Lower lobe of right lung (tissue), 2 donors: Measurements from ENCODE around the gene SNF8. TPM values are rescaled to one million over a fixed set of nuclear protein-coding genes. Genes with fewer than 3 reads are reported as not detected.

Experiments used
- ATAC-seq, 2 donors: fragments of 200-7000 bp; cut with Tn5 transposase; one replicate each; pipeline ENCODE4 v1.9.1; 2020 to 2022; ENCODE audit warnings: mild to moderate bottlenecking in 2 of 2, moderate library complexity in 2 of 2
- DNase-seq: peaks from one replicate; pipeline ENCODE4 v3.0.0-alpha.2; 2020
- H3K27ac ChIP-seq: fragments of 200-600 bp; one replicate; pipeline ENCODE4 v1.8.0; 2022
- H3K27me3 ChIP-seq: fragments of 200-600 bp; one replicate; pipeline ENCODE4 v1.8.0; 2022; ENCODE audit warnings: low read depth
- H3K36me3 ChIP-seq: fragments of 200-600 bp; one replicate; pipeline ENCODE4 v1.8.0; 2022; ENCODE audit warnings: mild to moderate bottlenecking
- H3K4me1 ChIP-seq: fragments of 200-600 bp; one replicate; pipeline ENCODE4 v1.8.0; 2022
- H3K4me3 ChIP-seq: fragments of 200-600 bp; one replicate; pipeline ENCODE4 v1.8.0; 2022; ENCODE audit warnings: mild to moderate bottlenecking
- H3K9me3 ChIP-seq: fragments of 200-600 bp; one replicate; pipeline ENCODE4 v1.8.0; 2022
- intact Hi-C: fragments of 100-400 bp; cut with DNase I; formaldehyde crosslinking; loops from one replicate; pipeline ENCODE4 v1.11.0; 2022
- total RNA-seq: library from RNA; stranded (reverse); fragmentation: NEBNext Ultra II Directional; extraction: Animal tissue kit (Norgen Biotek cat#: 25700); gene quantifications from one replicate; pipeline ENCODE4 v1.2.1, GENCODE V29; 2021
- TF ChIP-seq, protein P1 (sequence below): fragments of 200-600 bp; IDR thresholded peaks from one replicate; pipeline ENCODE4 v1.8.0; 2022; ENCODE audit warnings: antibody characterized with exemption, mild to moderate bottlenecking
- donor health status: DM: no; HTN: yes; CAD: no; lungs with severe emphysema.

Gene SNF8
- total RNA-seq, 1 donor from 2014 or later, result 76.9 TPM

DNA sequence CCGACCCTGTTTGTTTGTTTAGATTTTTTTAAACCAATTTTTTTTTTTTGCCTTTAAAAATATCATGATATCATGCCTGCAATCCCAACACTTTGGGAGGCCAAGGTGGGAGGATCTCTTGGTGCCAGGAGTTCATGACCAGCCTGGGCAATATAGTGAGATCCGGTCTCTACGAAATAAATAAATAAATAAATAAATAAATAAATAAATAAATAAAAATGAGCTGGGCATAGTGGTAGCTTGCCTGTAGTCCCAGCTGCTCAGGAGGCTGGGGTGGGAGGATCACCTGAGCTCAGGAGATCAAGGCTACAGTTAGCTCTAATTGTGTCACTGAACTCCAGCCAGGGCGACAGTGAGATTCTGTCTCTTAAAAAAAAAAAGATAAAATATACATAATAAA lies 44.5 kb upstream of the SNF8 start:
- no peak overlapping the region for H3K27ac ChIP-seq
- peaks cover 93% of the 10 kb centered on the region for H3K27me3 ChIP-seq
- H3K4me3 ChIP-seq, result no peak overlapping the region
- DNase-seq (no peak), ATAC-seq (no peak)
- TF ChIP-seq, protein P1, sequence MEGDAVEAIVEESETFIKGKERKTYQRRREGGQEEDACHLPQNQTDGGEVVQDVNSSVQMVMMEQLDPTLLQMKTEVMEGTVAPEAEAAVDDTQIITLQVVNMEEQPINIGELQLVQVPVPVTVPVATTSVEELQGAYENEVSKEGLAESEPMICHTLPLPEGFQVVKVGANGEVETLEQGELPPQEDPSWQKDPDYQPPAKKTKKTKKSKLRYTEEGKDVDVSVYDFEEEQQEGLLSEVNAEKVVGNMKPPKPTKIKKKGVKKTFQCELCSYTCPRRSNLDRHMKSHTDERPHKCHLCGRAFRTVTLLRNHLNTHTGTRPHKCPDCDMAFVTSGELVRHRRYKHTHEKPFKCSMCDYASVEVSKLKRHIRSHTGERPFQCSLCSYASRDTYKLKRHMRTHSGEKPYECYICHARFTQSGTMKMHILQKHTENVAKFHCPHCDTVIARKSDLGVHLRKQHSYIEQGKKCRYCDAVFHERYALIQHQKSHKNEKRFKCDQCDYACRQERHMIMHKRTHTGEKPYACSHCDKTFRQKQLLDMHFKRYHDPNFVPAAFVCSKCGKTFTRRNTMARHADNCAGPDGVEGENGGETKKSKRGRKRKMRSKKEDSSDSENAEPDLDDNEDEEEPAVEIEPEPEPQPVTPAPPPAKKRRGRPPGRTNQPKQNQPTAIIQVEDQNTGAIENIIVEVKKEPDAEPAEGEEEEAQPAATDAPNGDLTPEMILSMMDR, result no peak
- intact Hi-C loops, result no loop called here
- no peaks in the 10 kb centered on the region for H3K36me3 ChIP-seq
- H3K4me1 ChIP-seq, result no peaks in the 10 kb centered on the region
- no peaks in the 10 kb centered on the region for H3K9me3 ChIP-seq

DNA sequence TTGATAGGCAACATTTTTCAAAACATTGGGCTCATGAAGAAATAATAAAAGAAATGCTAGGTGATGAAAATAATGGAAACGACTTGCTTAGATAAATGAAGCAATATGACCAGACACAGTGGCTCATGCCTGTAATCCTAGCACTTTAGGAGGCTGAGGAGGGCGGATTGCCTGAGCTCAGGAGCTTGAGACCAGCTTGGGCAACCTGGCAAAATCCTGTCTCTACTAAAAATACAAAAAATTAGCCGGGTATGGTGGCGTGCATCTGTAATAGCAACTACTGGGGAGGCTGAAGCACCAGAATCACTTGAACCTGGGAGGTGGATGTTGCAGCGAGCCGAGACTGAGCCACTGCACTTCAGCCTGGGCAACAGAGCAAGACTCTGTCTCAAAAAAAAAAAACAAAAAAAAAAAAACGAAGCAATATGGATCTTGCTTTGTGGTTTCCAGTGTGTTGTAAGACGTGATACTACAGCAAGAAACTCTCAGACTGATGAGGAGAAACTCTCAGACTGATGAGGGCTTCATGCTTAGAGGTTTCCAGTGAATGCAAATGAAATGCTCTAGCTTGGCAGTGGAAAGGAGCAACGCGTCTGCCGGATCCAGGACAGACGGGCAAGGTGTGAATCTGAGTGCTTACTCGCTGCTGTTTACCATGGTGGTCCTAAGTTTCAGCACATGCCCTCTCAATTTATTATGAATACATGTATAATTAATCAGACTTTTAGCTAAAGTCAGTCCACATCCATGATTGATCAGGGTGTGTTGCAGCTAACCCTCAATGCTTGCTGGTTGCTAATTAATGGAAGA lies 41.0 kb upstream of the SNF8 start:
- peaks cover 73% of the 10 kb centered on the region for H3K27me3 ChIP-seq
- no peak for ATAC-seq
- TF ChIP-seq, protein P1, result no peak
- H3K27ac ChIP-seq, result no peak overlapping the region
- no peak overlapping the region for H3K4me3 ChIP-seq
- H3K9me3 ChIP-seq, result no peaks in the 10 kb centered on the region
- no peaks in the 10 kb centered on the region for H3K4me1 ChIP-seq
- H3K36me3 ChIP-seq, result no peaks in the 10 kb centered on the region
- no peak for DNase-seq
- intact Hi-C loops, result no loop called here

DNA sequence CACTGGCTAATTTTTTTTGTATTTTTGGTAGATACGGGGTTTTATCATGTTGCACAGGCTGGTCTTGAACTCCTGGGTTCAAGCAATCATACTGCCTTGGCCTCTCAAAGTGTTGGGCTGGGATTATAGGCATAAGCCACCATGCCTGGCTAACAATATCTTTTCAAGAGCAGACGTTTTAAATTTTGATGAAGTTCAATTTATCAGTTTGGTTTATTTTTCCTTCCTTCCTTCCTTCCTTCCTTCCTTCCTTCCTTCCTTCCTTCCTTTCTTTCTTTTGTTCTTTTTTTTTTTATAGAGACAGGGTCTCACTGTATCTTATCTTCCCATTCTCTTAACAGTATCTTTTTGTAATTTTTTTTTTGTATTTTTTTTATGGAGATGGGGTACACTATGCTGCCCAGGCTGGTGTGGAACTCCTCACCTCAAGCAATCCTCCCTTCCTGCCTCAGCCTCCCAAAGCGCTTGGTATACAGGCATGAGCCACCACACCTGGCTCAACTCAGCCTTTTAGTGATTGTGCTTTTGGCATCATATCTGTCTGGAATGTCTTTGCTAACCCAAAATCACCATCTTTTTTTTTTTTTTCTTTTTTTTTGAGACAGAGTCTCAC lies 37.4 kb upstream of the SNF8 start:
- Histone ChIP-seq H3K27ac (no peak overlapping the region), H3K4me3 (no peak overlapping the region), H3K9me3 (no peaks in the 10 kb centered on the region), H3K36me3 (no peaks in the 10 kb centered on the region), H3K27me3 (peaks cover 40% of the 10 kb centered on the region), H3K4me1 (no peaks in the 10 kb centered on the region)
- DNase-seq, result no peak
- no peak for ATAC-seq
- intact Hi-C loops, result no loop called here
- TF ChIP-seq, protein P1, result no peak

DNA sequence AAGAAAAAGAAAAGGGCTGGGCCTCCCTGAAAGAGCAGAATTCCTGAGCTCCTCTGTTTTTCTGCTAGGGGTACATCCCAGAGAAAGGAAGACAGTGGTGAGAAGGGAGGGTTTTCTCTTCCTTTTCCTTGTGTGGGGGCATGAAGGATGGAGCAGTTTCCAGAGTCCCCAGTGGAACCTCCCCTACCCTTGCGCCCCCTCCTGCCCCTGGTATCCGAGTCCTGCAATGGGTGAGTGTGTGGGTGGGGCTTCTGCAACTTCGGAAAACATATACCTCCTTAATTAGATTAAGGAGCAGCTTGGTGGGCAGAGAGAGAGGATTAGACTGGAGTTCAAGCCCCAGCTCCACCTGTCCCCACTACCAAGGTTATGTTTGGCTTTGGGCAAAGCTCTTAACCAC lies 29.2 kb upstream of the SNF8 start:
- ATAC-seq, result no peak
- Histone ChIP-seq H3K9me3 (no peaks in the 10 kb centered on the region), H3K27ac (no peak overlapping the region), H3K27me3 (peaks cover 32% of the 10 kb centered on the region), H3K4me1 (no peaks in the 10 kb centered on the region), H3K36me3 (no peaks in the 10 kb centered on the region), H3K4me3 (no peak overlapping the region)
- DNase-seq, result no peak
- TF ChIP-seq, protein P1, result no peak
- intact Hi-C loops, result no loop called here

DNA sequence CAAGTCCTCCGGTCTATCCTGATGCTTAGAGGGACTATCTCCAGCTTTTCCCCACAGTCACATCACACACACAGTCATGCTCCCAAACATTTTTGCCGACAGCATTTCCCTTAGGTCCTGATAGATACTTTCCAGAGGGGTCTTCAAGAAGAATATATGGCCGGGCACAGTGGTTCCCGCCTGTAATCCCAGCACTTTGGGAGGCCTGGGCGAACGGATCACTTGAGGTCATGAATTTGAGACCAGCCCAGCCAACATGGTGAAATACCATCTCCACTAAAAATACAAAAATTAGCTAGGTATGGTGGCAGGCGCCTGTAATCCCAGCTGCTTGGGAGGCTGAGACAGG lies 28.1 kb upstream of the SNF8 start:
- no peaks in the 10 kb centered on the region for H3K36me3 ChIP-seq
- H3K27ac ChIP-seq, result no peak overlapping the region
- no peak overlapping the region for H3K4me3 ChIP-seq
- H3K4me1 ChIP-seq, result no peaks in the 10 kb centered on the region
- ATAC-seq, result no peak
- no peaks in the 10 kb centered on the region for H3K9me3 ChIP-seq
- DNase-seq, result no peak
- intact Hi-C loops, result no loop called here
- H3K27me3 ChIP-seq, result peaks cover 32% of the 10 kb centered on the region
- TF ChIP-seq, protein P1, result no peak
